HepG2 (cell line): ENCODE results near the gene CEP57L1. TPM values are rescaled to one million over a fixed set of nuclear protein-coding genes. Genes with fewer than 3 reads are reported as not detected.

ENCODE experiments used
- BHLHE40 ChIP-seq: IDR thresholded peaks from 2 replicates; pipeline ENCODE4 v1.6.1; 2011; ENCODE audit warnings: low read length, improper control_type of control experiment
- DDIT3 ChIP-seq: sonication (generic); formaldehyde crosslinking; IDR thresholded peaks from 2 replicates; pipeline ENCODE4 v1.4.0; 2020; ENCODE audit warnings: mild to moderate bottlenecking, missing genetic modification reagents
- DR1 ChIP-seq: sonication (generic); formaldehyde crosslinking; IDR thresholded peaks from 2 replicates; pipeline ENCODE4 v1.8.0; 2021; ENCODE audit warnings: mild to moderate bottlenecking, missing genetic modification reagents, inconsistent platforms
- FOXK1 ChIP-seq: sonication (generic); formaldehyde crosslinking; IDR thresholded peaks from 2 replicates; pipeline ENCODE4 v1.4.0; 2020; ENCODE audit warnings: low read depth, missing genetic modification reagents, borderline replicate concordance
- HCFC1 ChIP-seq: fragments of 150-350 bp; IDR thresholded peaks from 2 replicates; pipeline ENCODE4 v1.6.1; 2014; ENCODE audit warnings: low read depth, low read length
- HIVEP1 ChIP-seq: sonication (generic); formaldehyde crosslinking; IDR thresholded peaks from 2 replicates; pipeline ENCODE4 v1.4.0; 2020; ENCODE audit warnings: mild to moderate bottlenecking, missing genetic modification reagents
- JUNB ChIP-seq: sonication (generic); formaldehyde crosslinking; IDR thresholded peaks from 2 replicates; pipeline ENCODE4 v1.8.0; 2022; ENCODE audit warnings: missing genetic modification reagents, mild to moderate bottlenecking, borderline replicate concordance
- JUND ChIP-seq: sonication (generic); formaldehyde crosslinking; IDR thresholded peaks from 2 replicates; pipeline ENCODE4 v1.8.0; 2022; ENCODE audit warnings: mild to moderate bottlenecking, missing genetic modification reagents
- KLF15 ChIP-seq: sonication (generic); formaldehyde crosslinking; IDR thresholded peaks from 2 replicates; pipeline ENCODE4 v1.8.1; 2023; ENCODE audit warnings: borderline replicate concordance, mild to moderate bottlenecking, inconsistent platforms, missing genetic modification reagents, mixed read lengths
- MIER3 ChIP-seq: IDR thresholded peaks from 2 replicates; pipeline ENCODE4 v1.6.1; 2016; ENCODE audit warnings: missing compliant biosample characterization, borderline replicate concordance
- MYNN ChIP-seq: sonication (generic); formaldehyde crosslinking; IDR thresholded peaks from 2 replicates; pipeline ENCODE4 v1.4.0; 2020; ENCODE audit warnings: mild to moderate bottlenecking, low read depth, missing genetic modification reagents
- PRPF4 ChIP-seq: fragments of 200-400 bp; formaldehyde crosslinking; IDR thresholded peaks from 2 replicates; pipeline ENCODE4 v1.6.1; 2016; ENCODE audit warnings: low read length, low read depth; ENCODE audit not compliant: poor library complexity, severe bottlenecking
- PTBP1 ChIP-seq: fragments of 200-400 bp; formaldehyde crosslinking; IDR thresholded peaks from 2 replicates; pipeline ENCODE4 v1.6.1; 2018; ENCODE audit warnings: low read length, low read depth; ENCODE audit not compliant: poor library complexity, severe bottlenecking
- ZBTB2 ChIP-seq: sonication (generic); formaldehyde crosslinking; IDR thresholded peaks from 2 replicates; pipeline ENCODE4 v1.8.0; 2022; ENCODE audit warnings: low read depth, missing genetic modification reagents
- ZNF17 ChIP-seq: sonication (generic); formaldehyde crosslinking; IDR thresholded peaks from 2 replicates; pipeline ENCODE4 v1.5.0; 2020; ENCODE audit warnings: mild to moderate bottlenecking, missing genetic modification reagents
- ZNF317 ChIP-seq: sonication (generic); formaldehyde crosslinking; IDR thresholded peaks from 2 replicates; pipeline ENCODE4 v1.5.0; 2020; ENCODE audit warnings: mild to moderate bottlenecking, missing genetic modification reagents
- ZNF329 ChIP-seq: sonication (generic); formaldehyde crosslinking; IDR thresholded peaks from 2 replicates; pipeline ENCODE4 v1.9.0; 2021; ENCODE audit warnings: low read depth, mild to moderate bottlenecking, missing genetic modification reagents
- ZNF768 ChIP-seq: sonication (generic); formaldehyde crosslinking; IDR thresholded peaks from 2 replicates; pipeline ENCODE4 v1.4.0; 2020; ENCODE audit warnings: missing genetic modification reagents
- ZNF776 ChIP-seq: sonication (generic); formaldehyde crosslinking; IDR thresholded peaks from 2 replicates; pipeline ENCODE4 v1.4.0; 2020; ENCODE audit warnings: mild to moderate bottlenecking, missing genetic modification reagents
- polyA plus RNA-seq, 8 experiments: library from polyadenylated mRNA; depleted of rRNA in 3 of 8; stranded (reverse) in 7 of 8; unstranded in 1 of 8; fragments of >200 nt; fragmentation: Illumina TruSeq in 4 of 8; extraction: Trizol in 4 of 8; gene quantifications; 2 replicates each; pipeline versions ENCODE4 v1.2.1 to v1.2.3, GENCODE V29; 2011 to 2016; ENCODE audit warnings: low read depth in 4 of 8, missing spikeins in 1 of 8, mixed read lengths in 1 of 8; ENCODE audit not compliant: insufficient read depth in 1 of 8
- total RNA-seq, 5 experiments: library from RNA; depleted of rRNA; stranded (reverse); fragments of >200 nt; fragmentation: Illumina TruSeq; extraction: Trizol; gene quantifications; 2 replicates each; pipeline ENCODE4 v1.2.3, GENCODE V29; 2016; ENCODE audit warnings: low read depth in 1 of 5
- TF ChIP-seq, protein P1 (sequence below): sonication (generic); formaldehyde crosslinking; IDR thresholded peaks from 2 replicates; pipeline ENCODE4 v1.5.1; 2020; ENCODE audit warnings: mild to moderate bottlenecking, missing genetic modification reagents, moderate library complexity
- TF ChIP-seq, protein P2 (sequence below): sonication (generic); formaldehyde crosslinking; IDR thresholded peaks from 2 replicates; pipeline ENCODE4 v1.4.0; 2020; ENCODE audit warnings: missing genetic modification reagents
- TF ChIP-seq, protein P3 (sequence below): sonication (generic); formaldehyde crosslinking; IDR thresholded peaks from 2 replicates; pipeline ENCODE4 v1.4.0; 2020; ENCODE audit warnings: missing genetic modification reagents

The CEP57L1 gene
- total and polyA plus RNA-seq, 2 of the 13 experiments (the other 11 are each of a cell fraction or from before 2014, with no cell fraction given), result 7.7 to 15.5 TPM

- TF ChIP-seq ZBTB2 (peak; percentile 5; the same call in 1 of the 2 replicates), ZNF317 (CRISPR knock-in tag) (no peak), ZNF17 (no peak), MIER3 (no peak), ZNF768 (CRISPR knock-in tag) (no peak), ZNF329 (CRISPR knock-in tag) (no peak), HCFC1 (peak; percentile 96), JUNB (CRISPR knock-in tag) (no peak), ZNF776 (CRISPR knock-in tag) (no peak), PTBP1 (no peak), PRPF4 (no peak), HIVEP1 (CRISPR knock-in tag) (no peak), MYNN (no peak), KLF15 (CRISPR knock-in tag) (no peak), FOXK1 (CRISPR knock-in tag) (peak; percentile 49; the same call in 1 of the 2 replicates), JUND (CRISPR knock-in tag) (no peak), DR1 (CRISPR knock-in tag) (no peak), DDIT3 (CRISPR knock-in tag) (no peak), BHLHE40 (no peak)
- TF ChIP-seq, protein P1, sequence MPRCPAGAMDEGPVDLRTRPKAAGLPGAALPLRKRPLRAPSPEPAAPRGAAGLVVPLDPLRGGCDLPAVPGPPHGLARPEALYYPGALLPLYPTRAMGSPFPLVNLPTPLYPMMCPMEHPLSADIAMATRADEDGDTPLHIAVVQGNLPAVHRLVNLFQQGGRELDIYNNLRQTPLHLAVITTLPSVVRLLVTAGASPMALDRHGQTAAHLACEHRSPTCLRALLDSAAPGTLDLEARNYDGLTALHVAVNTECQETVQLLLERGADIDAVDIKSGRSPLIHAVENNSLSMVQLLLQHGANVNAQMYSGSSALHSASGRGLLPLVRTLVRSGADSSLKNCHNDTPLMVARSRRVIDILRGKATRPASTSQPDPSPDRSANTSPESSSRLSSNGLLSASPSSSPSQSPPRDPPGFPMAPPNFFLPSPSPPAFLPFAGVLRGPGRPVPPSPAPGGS (CRISPR knock-in tag), result no peak; the same call in 1 of the 2 replicates
- TF ChIP-seq, protein P2, sequence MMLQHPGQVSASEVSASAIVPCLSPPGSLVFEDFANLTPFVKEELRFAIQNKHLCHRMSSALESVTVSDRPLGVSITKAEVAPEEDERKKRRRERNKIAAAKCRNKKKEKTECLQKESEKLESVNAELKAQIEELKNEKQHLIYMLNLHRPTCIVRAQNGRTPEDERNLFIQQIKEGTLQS, result 0 out of 2 replicates have a peak, but pooled peaks have one; percentile 8
- TF ChIP-seq, protein P3, sequence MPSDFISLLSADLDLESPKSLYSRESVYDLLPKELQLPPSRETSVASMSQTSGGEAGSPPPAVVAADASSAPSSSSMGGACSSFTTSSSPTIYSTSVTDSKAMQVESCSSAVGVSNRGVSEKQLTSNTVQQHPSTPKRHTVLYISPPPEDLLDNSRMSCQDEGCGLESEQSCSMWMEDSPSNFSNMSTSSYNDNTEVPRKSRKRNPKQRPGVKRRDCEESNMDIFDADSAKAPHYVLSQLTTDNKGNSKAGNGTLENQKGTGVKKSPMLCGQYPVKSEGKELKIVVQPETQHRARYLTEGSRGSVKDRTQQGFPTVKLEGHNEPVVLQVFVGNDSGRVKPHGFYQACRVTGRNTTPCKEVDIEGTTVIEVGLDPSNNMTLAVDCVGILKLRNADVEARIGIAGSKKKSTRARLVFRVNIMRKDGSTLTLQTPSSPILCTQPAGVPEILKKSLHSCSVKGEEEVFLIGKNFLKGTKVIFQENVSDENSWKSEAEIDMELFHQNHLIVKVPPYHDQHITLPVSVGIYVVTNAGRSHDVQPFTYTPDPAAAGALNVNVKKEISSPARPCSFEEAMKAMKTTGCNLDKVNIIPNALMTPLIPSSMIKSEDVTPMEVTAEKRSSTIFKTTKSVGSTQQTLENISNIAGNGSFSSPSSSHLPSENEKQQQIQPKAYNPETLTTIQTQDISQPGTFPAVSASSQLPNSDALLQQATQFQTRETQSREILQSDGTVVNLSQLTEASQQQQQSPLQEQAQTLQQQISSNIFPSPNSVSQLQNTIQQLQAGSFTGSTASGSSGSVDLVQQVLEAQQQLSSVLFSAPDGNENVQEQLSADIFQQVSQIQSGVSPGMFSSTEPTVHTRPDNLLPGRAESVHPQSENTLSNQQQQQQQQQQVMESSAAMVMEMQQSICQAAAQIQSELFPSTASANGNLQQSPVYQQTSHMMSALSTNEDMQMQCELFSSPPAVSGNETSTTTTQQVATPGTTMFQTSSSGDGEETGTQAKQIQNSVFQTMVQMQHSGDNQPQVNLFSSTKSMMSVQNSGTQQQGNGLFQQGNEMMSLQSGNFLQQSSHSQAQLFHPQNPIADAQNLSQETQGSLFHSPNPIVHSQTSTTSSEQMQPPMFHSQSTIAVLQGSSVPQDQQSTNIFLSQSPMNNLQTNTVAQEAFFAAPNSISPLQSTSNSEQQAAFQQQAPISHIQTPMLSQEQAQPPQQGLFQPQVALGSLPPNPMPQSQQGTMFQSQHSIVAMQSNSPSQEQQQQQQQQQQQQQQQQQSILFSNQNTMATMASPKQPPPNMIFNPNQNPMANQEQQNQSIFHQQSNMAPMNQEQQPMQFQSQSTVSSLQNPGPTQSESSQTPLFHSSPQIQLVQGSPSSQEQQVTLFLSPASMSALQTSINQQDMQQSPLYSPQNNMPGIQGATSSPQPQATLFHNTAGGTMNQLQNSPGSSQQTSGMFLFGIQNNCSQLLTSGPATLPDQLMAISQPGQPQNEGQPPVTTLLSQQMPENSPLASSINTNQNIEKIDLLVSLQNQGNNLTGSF (CRISPR knock-in tag), result no peak
These were observed at the start of gene CEP57L1 (continued) for GRCh38 chr6:109095036-109095834.
